ENCODE results near the gene RBL2. TPM values are rescaled to one million over a fixed set of nuclear protein-coding genes. Genes with fewer than 3 reads are reported as not detected.
"Not testable (repeated sequence)": the region's sequence is repeated elsewhere in the genome, so short reads cannot be mapped to it uniquely, and the experiment has no call there.

The RBL2 gene
- total RNA-seq, 4 donors from 2014 or later, result 31.8 to 88.1 (median 45.3) TPM

DNA sequence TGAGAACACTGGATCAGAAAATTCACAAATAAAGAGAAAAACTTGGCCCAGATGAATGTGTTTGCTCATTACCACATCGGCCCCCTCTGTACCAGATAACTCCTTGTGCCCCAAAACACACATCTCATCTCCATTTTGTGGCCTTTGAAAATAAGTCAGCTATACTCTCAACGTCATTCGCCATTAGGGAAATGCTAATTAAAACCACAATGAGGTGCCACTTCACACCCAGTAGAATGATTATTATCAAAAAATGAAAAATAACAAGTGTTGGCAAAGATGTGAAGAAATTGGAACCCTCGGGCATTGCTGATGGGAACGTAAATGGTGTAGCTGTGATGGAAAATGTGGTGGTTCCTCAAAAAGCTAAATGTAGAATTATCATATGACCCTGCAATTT is 103.4 kb downstream of the RBL2 start:
- peaks cover 0 to 4% (median 0%) of the 10 kb centered on the region in 3 donors for H3K4me1 ChIP-seq
- no peak overlapping the region for H3K4me3 ChIP-seq
- H3K36me3 ChIP-seq, result no peaks in the 10 kb centered on the region
- no peak for TF ChIP-seq POLR2A (IDR thresholded peaks at IDR 0.05)
- TF ChIP-seq, protein P1, sequence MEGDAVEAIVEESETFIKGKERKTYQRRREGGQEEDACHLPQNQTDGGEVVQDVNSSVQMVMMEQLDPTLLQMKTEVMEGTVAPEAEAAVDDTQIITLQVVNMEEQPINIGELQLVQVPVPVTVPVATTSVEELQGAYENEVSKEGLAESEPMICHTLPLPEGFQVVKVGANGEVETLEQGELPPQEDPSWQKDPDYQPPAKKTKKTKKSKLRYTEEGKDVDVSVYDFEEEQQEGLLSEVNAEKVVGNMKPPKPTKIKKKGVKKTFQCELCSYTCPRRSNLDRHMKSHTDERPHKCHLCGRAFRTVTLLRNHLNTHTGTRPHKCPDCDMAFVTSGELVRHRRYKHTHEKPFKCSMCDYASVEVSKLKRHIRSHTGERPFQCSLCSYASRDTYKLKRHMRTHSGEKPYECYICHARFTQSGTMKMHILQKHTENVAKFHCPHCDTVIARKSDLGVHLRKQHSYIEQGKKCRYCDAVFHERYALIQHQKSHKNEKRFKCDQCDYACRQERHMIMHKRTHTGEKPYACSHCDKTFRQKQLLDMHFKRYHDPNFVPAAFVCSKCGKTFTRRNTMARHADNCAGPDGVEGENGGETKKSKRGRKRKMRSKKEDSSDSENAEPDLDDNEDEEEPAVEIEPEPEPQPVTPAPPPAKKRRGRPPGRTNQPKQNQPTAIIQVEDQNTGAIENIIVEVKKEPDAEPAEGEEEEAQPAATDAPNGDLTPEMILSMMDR (IDR thresholded peaks at IDR 0.05), result no peak
- intact Hi-C loops (cut with DNase I), result no loop called here
- DNase-seq, result no peak
- H3K27ac ChIP-seq, result no peak overlapping the region
- peaks cover 0 to 14% (median 0%) of the 10 kb centered on the region in 4 donors for H3K27me3 ChIP-seq
- H3K9me3 ChIP-seq, result no peaks in the 10 kb centered on the region
- 70 to 81% methylated on average over 5 of the region's 5 CpGs for WGBS, 2 donors

DNA sequence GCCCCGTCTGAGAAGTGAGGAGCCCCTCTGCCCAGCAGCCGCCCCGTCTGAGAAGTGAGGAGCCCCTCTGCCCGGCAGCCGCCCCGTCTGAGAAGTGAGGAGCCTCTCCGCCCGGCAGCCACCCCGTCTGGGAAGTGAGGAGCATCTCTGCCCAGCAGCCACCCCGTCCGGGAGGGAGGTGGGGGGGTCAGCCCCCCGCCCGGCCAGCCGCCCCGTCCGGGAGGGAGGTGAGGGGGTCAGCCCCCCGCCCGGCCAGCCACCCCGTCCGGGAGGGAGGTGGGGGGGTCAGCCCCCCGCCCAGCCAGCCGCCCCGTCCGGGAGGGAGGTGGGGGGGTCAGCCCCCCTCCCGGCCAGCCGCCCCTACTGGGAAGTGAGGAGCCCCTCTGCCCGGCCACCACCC is 105.1 kb downstream of the RBL2 start:
- H3K4me1 ChIP-seq; H3K36me3 ChIP-seq; H3K27ac ChIP-seq; intact Hi-C loops (cut with DNase I); H3K9me3 ChIP-seq; DNase-seq; H3K4me3 ChIP-seq: not testable (repeated sequence)
- H3K27me3 ChIP-seq, result peaks cover 0 to 21% (median 0%) of the 10 kb centered on the region in 4 donors
- WGBS, 2 donors, result no CpG with 5 or more reads among the region's 27 CpGs

DNA sequence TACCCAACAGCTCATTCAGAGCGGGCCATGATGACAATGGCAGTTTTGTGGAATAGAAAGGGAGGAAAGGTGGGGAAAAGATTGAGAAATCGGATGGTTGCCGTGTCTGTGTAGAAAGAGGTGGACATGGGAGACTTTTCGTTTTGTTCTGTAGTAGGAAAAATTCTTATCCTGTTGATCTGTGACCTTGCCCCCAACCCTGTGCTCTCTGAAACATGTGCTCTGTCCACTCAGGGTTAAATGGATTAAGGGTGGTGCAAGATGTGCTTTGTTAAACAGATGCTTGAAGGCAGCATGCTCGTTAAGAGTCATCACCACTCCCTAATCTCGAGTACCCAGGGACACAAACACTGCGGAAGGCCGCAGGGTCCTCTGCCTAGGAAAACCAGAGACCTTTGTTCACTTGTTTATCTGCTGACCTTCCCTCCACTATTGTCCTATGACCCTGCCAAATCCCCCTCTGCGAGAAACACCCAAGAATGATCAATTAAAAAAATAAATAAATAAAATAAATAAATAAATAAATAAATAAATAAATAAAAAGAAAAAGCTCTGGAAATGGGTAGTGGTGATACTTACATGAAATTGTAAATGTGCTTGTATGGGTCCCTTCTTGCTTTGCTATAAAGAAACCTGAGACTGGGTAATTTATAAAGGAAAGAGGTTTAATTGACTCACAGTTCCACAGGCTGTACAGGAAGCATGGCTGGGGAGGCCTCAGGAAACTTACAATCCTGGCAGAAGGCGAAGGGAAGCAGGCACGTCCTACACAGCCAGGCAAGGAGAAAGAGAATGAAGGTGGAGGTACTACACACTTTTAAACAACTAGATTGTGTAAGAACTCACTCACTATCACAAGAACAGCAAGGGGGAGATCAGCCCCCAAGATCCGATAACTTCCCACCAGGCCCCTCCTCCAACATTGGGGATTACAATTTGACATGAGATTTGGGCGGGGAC is 105.8 kb downstream of the RBL2 start:
- 74 to 87% methylated on average over 7 to 9 of the region's 13 CpGs for WGBS, 2 donors
- H3K36me3 ChIP-seq; H3K27ac ChIP-seq; H3K9me3 ChIP-seq; intact Hi-C loops (cut with DNase I); DNase-seq; H3K4me1 ChIP-seq; H3K4me3 ChIP-seq: not testable (repeated sequence)
- peaks cover 0 to 24% (median 0%) of the 10 kb centered on the region in 4 donors for H3K27me3 ChIP-seq

Small RNAs within 50 kb of the gene (small RNA-seq; reads per million reads assigned to genes)
- gene RNU6-1153P, result 0 reads per million in 4 donors

Other genes starting within 250 kb of the RBL2 start
- gene AKTIP, start 68.7 kb downstream of the RBL2 start, total RNA-seq, result 10 to 100 TPM; 34.3 to 46.8 (median 39.4) TPM